A549 (cell line): ENCODE measurements around the gene CCDC124. TPM values are rescaled to one million over a fixed set of nuclear protein-coding genes. Genes with fewer than 3 reads are reported as not detected.

Experiments
- ATAC-seq, 2 experiments: fragments of 200-7000 bp in 1 of 2; fragments of >200 bp in 1 of 2; cut with Nextera tagmentation in 1 of 2; cut with Tn5 transposase in 1 of 2; 3 replicates each; pipeline versions ENCODE4 v1.8.0 to v1.9.1; 2018 to 2020; ENCODE audit warnings: mild to moderate bottlenecking in 1 of 2, moderate library complexity in 1 of 2
- CTCF ChIA-PET: fragments of 300-600 bp; sonication (Branson Sonifier 250); formaldehyde crosslinking; extraction: SDS; loops from one replicate; lab custom pipeline; 2021; ENCODE audit warnings: antibody characterized with exemption, inconsistent platforms; lab: Yijun Ruan, JAX
- POLR2A ChIA-PET: fragments of 350-600 bp; formaldehyde crosslinking; extraction: SDS; loops from one replicate; lab custom pipeline; 2021; ENCODE audit warnings: antibody characterized with exemption, inconsistent platforms; lab: Yijun Ruan, JAX
- DNase-seq, 2 experiments: peaks; one replicate each; pipeline versions ENCODE4 v3.0.0 to v3.0.0-alpha.2; 2011 to 2016; ENCODE audit warnings: low read depth in 1 of 2, low spot score in 1 of 2
- FAIRE-seq: peaks from 2 replicates; lab custom pipeline; 2011; peaks lifted over from hg19 to GRCh38; lab: Jason Lieb, UNC
- H3K27ac ChIP-seq, 2 experiments: fragments of >200 bp; sonication (Bioruptor Twin); formaldehyde crosslinking; 3 replicates each; pipeline ENCODE4 v1.5.1; 2016 to 2017
- H3K4me1 ChIP-seq: fragments of >200 bp; sonication (Bioruptor Twin); formaldehyde crosslinking; 3 replicates; pipeline ENCODE4 v1.6.1; 2016
- H3K4me2 ChIP-seq: fragments of >200 bp; sonication (Bioruptor Twin); formaldehyde crosslinking; 3 replicates; pipeline ENCODE4 v1.6.1; 2016
- H3K4me3 ChIP-seq: fragments of >200 bp; sonication (Bioruptor Twin); formaldehyde crosslinking; 3 replicates; pipeline ENCODE4 v1.5.1; 2016
- H3K9me3 ChIP-seq: fragments of >200 bp; sonication (Bioruptor Twin); formaldehyde crosslinking; 3 replicates; pipeline ENCODE4 v1.6.1; 2016
- CBX2 ChIP-seq: fragments of 200-600 bp; sonication (generic); IDR thresholded peaks from 2 replicates; pipeline ENCODE4 v1.6.1; 2016; ENCODE audit warnings: low read depth, mild to moderate bottlenecking, borderline replicate concordance
- CHD4 ChIP-seq: fragments of 200-600 bp; sonication (generic); IDR thresholded peaks from 2 replicates; pipeline ENCODE4 v1.6.1; 2016; ENCODE audit warnings: antibody characterized with exemption, mild to moderate bottlenecking, borderline replicate concordance
- FOSB ChIP-seq: fragments of 250-450 bp; sonication (Bioruptor Pico); IDR thresholded peaks from 2 replicates; pipeline ENCODE4 v1.5.0; 2020; ENCODE audit warnings: mild to moderate bottlenecking, moderate library complexity
- HDAC2 ChIP-seq: fragments of 200-600 bp; sonication (generic); IDR thresholded peaks from 2 replicates; pipeline ENCODE4 v1.6.1; 2016
- HEYL ChIP-seq: fragments of 250-450 bp; sonication (Bioruptor Pico); IDR thresholded peaks from 2 replicates; pipeline ENCODE4 v1.8.0; 2021; ENCODE audit warnings: mild to moderate bottlenecking, moderate library complexity
- HOXA7 ChIP-seq: fragments of 250-450 bp; sonication (Bioruptor Pico); IDR thresholded peaks from 2 replicates; pipeline ENCODE4 v1.5.0; 2020; ENCODE audit warnings: mild to moderate bottlenecking, moderate library complexity
- JUN ChIP-seq, 2 experiments: fragments of >200 bp; sonication (Bioruptor Twin); formaldehyde crosslinking; IDR thresholded peaks; 2 replicates in 1 of 2; 3 replicates in 1 of 2; pipeline ENCODE4 v1.6.1; 2016 to 2017
- JUNB ChIP-seq: fragments of >200 bp; sonication (Bioruptor Twin); formaldehyde crosslinking; IDR thresholded peaks from 2 replicates; pipeline ENCODE4 v1.6.1; 2016
- KDM1A ChIP-seq: fragments of 200-600 bp; sonication (generic); IDR thresholded peaks from 2 replicates; pipeline ENCODE4 v1.6.1; 2016; ENCODE audit warnings: low read depth, mild to moderate bottlenecking
- KDM5A ChIP-seq: fragments of 200-600 bp; sonication (generic); IDR thresholded peaks from 2 replicates; pipeline ENCODE4 v1.6.1; 2016; ENCODE audit warnings: antibody characterized with exemption, mild to moderate bottlenecking
- MAZ ChIP-seq: fragments of 150-350 bp; IDR thresholded peaks from 2 replicates; pipeline ENCODE4 v1.6.1; 2014; ENCODE audit warnings: antibody characterized with exemption, low read depth, low read length, borderline replicate concordance
- MYC ChIP-seq: IDR thresholded peaks from 2 replicates; pipeline ENCODE4 v1.6.1; 2012; ENCODE audit warnings: mild to moderate bottlenecking, inconsistent platforms, low read length, improper control_type of control experiment, borderline replicate concordance
- NFE2L2 ChIP-seq: fragments of 150-350 bp; conservative IDR thresholded peaks from 2 replicates; pipeline ENCODE4 v1.6.1; 2014; ENCODE audit warnings: low read length
- RARB ChIP-seq: fragments of 250-450 bp; sonication (Bioruptor Pico); IDR thresholded peaks from 2 replicates; pipeline ENCODE4 v1.8.0; 2021; ENCODE audit warnings: mild to moderate bottlenecking, moderate library complexity
- RFX5 ChIP-seq: fragments of 450-650 bp; IDR thresholded peaks from 2 replicates; pipeline ENCODE4 v1.7.1; 2014; ENCODE audit warnings: antibody characterized with exemption, mild to moderate bottlenecking, moderate library complexity
- RNF2 ChIP-seq: fragments of 200-600 bp; sonication (generic); IDR thresholded peaks from 2 replicates; pipeline ENCODE4 v1.6.1; 2016; ENCODE audit warnings: low read depth, mild to moderate bottlenecking, antibody characterized with exemption, moderate library complexity, borderline replicate concordance
- SREBF2 ChIP-seq: fragments of 450-650 bp; IDR thresholded peaks from 2 replicates; pipeline ENCODE4 v1.6.1; 2014; ENCODE audit warnings: mild to moderate bottlenecking, moderate library complexity
- TP53 ChIP-seq: fragments of 250-450 bp; sonication (Bioruptor Pico); IDR thresholded peaks from 2 replicates; pipeline ENCODE4 v1.5.0; 2021; ENCODE audit warnings: mild to moderate bottlenecking, moderate library complexity
- ZC3H11A ChIP-seq: fragments of 450-650 bp; IDR thresholded peaks from 2 replicates; pipeline ENCODE4 v1.6.1; 2014; ENCODE audit warnings: antibody characterized with exemption, mild to moderate bottlenecking
- ZNF302 ChIP-seq: fragments of 250-450 bp; sonication (Bioruptor Pico); IDR thresholded peaks from 2 replicates; pipeline ENCODE4 v1.9.0; 2021; ENCODE audit warnings: inconsistent platforms, mild to moderate bottlenecking, moderate library complexity
- WGBS: methylation state at CpG from one replicate; pipeline ENCODE4 v1.1.6; 2017; ENCODE audit errors: missing lambda C conversion rate; 5-methylcytosine and 5-hydroxymethylcytosine counted together
- polyA plus RNA-seq, 4 experiments: library from polyadenylated mRNA; depleted of rRNA in 3 of 4; stranded (reverse); fragments of >200 nt; fragmentation: RNase III in 1 of 4; extraction: RNeasy Plus Mini Kit Qiagen cat#74134 plus additional on column Dnase treatment in 1 of 4; gene quantifications; 2 replicates in 3 of 4; 3 replicates in 1 of 4; pipeline ENCODE4 v1.2.3, GENCODE V29; 2011 to 2017
- TF ChIP-seq, protein P1 (sequence below): fragments of 450-650 bp; IDR thresholded peaks from 2 replicates; pipeline ENCODE4 v1.6.1; 2014; ENCODE audit warnings: antibody characterized with exemption
- TF ChIP-seq, protein P2 (sequence below): fragments of >200 bp; sonication (Bioruptor Twin); formaldehyde crosslinking; IDR thresholded peaks from 3 replicates; pipeline ENCODE4 v1.5.1; 2016
- TF ChIP-seq, protein P3 (sequence below): fragments of 250-450 bp; sonication (Bioruptor Pico); IDR thresholded peaks from 2 replicates; pipeline ENCODE4 v1.5.0; 2021; ENCODE audit warnings: mild to moderate bottlenecking, moderate library complexity, borderline replicate concordance
- TF ChIP-seq, protein P4 (sequence below): fragments of 200-600 bp; sonication (generic); IDR thresholded peaks from 2 replicates; pipeline ENCODE4 v1.6.1; 2016; ENCODE audit warnings: antibody characterized with exemption, mild to moderate bottlenecking, moderate library complexity

CCDC124 gene
- polyA plus RNA-seq, 2 of the 4 experiments (the other 2 are of a cell fraction), result 35.4 to 113 TPM

DNA sequence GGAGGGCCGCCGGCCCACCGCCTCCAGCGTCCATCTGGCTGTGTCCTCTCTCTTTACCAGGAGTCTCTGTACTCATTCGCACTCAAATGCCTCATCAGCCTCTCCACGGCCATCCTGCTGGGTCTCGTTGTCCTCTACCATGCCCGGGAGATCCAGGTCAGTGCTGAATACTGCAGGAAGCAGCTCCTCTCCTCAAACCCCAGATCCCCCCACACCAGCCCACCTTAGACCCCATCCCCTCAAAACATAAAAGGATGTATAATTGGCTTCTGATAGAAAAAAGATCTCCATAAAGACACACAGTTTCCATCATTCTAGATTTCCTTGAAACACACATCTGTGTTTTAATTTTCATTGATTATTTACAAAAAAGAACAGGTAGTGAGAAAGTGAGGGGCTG lies 42.2 kb downstream of the CCDC124 start:
- Histone ChIP-seq H3K4me1 (no peaks in the 10 kb centered on the region), H3K4me2 (no peak overlapping the region), H3K4me3 (no peak overlapping the region), H3K27ac (no peak overlapping the region), H3K9me3 (no peaks in the 10 kb centered on the region)
- TF ChIP-seq CHD4 (no peak), HEYL (CRISPR knock-in tag) (no peak), SREBF2 (no peak), RNF2 (no peak), NFE2L2 (no peak)
- DNase-seq (no peak), FAIRE-seq (no peak), ATAC-seq (no peak)
- 90% methylated on average over 8 of the region's 8 CpGs for WGBS
- CTCF ChIA-PET, result interaction anchor here (1.1 to 2.5 kb wide), 5 partner anchors 23 to 43 kb away, joined by 3 to 7 read pairs (median 4); partner anchors contain the start of gene CCDC124
- POLR2A ChIA-PET, result no interaction called here

DNA sequence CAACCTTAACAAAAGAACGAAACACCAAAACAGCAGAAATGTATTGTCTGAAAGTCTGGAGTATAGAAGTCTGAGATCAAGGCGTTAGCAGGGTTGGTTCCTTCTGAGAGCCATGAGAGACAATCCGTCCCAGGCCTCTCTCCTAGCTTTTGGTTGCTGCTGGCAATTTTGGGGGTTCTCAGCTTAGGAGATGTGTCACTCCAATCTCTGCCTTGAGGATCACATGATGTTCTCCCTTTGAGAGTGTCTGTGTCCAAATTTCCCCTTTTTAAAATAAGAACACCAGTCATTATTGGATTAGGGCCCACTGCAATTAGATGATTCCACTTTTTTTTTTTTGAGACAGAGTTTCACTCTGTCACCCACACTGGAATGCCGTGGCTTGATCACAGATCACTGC lies 44.2 kb downstream of the CCDC124 start:
- CTCF ChIA-PET, result interaction anchor here (0.9 kb wide), 1 partner anchor 20 kb away, joined by 3 read pairs; no protein-coding TSS in a partner anchor

DNA sequence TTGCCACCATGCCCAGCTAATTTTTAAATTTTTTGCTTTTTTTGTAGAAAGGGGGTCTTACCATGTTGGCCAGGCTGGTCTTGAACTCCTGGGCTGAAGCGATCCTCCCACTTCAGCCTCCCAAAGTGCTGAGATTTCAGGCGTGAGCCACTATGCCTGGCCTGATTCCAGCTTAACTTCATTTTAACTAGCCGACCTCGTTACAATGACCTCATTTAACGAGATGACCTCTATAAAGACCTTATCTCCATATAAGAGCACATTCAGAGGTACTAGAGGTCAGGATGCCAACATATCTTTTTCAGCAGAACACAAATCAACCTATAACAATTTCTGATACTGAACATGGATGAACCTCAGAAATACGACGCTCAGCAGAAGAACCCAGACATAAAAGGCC lies 44.7 kb downstream of the CCDC124 start:
- Histone ChIP-seq H3K4me3 (no peak overlapping the region), H3K4me2 (no peak overlapping the region), H3K4me1 (no peaks in the 10 kb centered on the region), H3K27ac (no peak overlapping the region), H3K9me3 (no peaks in the 10 kb centered on the region)
- CTCF ChIA-PET, result interaction anchor here (0.9 kb wide), 1 partner anchor 20 kb away, joined by 3 read pairs; no protein-coding TSS in a partner anchor
- DNase-seq (no peak), ATAC-seq (no peak), FAIRE-seq (no peak)
- TF ChIP-seq KDM5A, result no peak
- TF ChIP-seq ZC3H11A, result no peak
- TF ChIP-seq FOSB (CRISPR knock-in tag), result no peak
- TF ChIP-seq, protein P1, sequence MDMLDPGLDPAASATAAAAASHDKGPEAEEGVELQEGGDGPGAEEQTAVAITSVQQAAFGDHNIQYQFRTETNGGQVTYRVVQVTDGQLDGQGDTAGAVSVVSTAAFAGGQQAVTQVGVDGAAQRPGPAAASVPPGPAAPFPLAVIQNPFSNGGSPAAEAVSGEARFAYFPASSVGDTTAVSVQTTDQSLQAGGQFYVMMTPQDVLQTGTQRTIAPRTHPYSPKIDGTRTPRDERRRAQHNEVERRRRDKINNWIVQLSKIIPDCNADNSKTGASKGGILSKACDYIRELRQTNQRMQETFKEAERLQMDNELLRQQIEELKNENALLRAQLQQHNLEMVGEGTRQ, result no peak
- TF ChIP-seq KDM1A, result no peak
- TF ChIP-seq HDAC2, result no peak
- no peak for TF ChIP-seq RARB (CRISPR knock-in tag)
- TF ChIP-seq JUNB, result no peak
- TF ChIP-seq MAZ, result no peak
- TF ChIP-seq, protein P2, sequence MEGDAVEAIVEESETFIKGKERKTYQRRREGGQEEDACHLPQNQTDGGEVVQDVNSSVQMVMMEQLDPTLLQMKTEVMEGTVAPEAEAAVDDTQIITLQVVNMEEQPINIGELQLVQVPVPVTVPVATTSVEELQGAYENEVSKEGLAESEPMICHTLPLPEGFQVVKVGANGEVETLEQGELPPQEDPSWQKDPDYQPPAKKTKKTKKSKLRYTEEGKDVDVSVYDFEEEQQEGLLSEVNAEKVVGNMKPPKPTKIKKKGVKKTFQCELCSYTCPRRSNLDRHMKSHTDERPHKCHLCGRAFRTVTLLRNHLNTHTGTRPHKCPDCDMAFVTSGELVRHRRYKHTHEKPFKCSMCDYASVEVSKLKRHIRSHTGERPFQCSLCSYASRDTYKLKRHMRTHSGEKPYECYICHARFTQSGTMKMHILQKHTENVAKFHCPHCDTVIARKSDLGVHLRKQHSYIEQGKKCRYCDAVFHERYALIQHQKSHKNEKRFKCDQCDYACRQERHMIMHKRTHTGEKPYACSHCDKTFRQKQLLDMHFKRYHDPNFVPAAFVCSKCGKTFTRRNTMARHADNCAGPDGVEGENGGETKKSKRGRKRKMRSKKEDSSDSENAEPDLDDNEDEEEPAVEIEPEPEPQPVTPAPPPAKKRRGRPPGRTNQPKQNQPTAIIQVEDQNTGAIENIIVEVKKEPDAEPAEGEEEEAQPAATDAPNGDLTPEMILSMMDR, result no peak
- POLR2A ChIA-PET, result no interaction called here
- WGBS, result 84% methylated on average over 7 of the region's 7 CpGs

More for the DNA sequence above, 44.2 kb downstream of the CCDC124 start:
- ATAC-seq (no peak), DNase-seq (no peak), FAIRE-seq (no peak)
- TF ChIP-seq MYC (no peak), TP53 (no peak), RFX5 (no peak), RNF2 (no peak), CBX2 (no peak), HOXA7 (CRISPR knock-in tag) (no peak), RARB (CRISPR knock-in tag) (no peak), ZNF302 (CRISPR knock-in tag) (no peak), HDAC2 (no peak), KDM1A (no peak), JUN (IDR thresholded peaks at IDR 0.05) (no peak)
- TF ChIP-seq, protein P3, sequence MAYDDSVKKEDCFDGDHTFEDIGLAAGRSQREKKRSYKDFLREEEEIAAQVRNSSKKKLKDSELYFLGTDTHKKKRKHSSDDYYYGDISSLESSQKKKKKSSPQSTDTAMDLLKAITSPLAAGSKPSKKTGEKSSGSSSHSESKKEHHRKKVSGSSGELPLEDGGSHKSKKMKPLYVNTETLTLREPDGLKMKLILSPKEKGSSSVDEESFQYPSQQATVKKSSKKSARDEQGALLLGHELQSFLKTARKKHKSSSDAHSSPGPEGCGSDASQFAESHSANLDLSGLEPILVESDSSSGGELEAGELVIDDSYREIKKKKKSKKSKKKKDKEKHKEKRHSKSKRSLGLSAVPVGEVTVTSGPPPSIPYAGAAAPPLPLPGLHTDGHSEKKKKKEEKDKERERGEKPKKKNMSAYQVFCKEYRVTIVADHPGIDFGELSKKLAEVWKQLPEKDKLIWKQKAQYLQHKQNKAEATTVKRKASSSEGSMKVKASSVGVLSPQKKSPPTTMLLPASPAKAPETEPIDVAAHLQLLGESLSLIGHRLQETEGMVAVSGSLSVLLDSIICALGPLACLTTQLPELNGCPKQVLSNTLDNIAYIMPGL (CRISPR knock-in tag), result no peak
- TF ChIP-seq, protein P4, sequence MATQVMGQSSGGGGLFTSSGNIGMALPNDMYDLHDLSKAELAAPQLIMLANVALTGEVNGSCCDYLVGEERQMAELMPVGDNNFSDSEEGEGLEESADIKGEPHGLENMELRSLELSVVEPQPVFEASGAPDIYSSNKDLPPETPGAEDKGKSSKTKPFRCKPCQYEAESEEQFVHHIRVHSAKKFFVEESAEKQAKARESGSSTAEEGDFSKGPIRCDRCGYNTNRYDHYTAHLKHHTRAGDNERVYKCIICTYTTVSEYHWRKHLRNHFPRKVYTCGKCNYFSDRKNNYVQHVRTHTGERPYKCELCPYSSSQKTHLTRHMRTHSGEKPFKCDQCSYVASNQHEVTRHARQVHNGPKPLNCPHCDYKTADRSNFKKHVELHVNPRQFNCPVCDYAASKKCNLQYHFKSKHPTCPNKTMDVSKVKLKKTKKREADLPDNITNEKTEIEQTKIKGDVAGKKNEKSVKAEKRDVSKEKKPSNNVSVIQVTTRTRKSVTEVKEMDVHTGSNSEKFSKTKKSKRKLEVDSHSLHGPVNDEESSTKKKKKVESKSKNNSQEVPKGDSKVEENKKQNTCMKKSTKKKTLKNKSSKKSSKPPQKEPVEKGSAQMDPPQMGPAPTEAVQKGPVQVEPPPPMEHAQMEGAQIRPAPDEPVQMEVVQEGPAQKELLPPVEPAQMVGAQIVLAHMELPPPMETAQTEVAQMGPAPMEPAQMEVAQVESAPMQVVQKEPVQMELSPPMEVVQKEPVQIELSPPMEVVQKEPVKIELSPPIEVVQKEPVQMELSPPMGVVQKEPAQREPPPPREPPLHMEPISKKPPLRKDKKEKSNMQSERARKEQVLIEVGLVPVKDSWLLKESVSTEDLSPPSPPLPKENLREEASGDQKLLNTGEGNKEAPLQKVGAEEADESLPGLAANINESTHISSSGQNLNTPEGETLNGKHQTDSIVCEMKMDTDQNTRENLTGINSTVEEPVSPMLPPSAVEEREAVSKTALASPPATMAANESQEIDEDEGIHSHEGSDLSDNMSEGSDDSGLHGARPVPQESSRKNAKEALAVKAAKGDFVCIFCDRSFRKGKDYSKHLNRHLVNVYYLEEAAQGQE, result no peak
- no peak overlapping the region for H3K27ac ChIP-seq
- WGBS, result 93% methylated on average over 4 of the region's 4 CpGs
- H3K4me3 ChIP-seq, result no peak overlapping the region
- POLR2A ChIA-PET, result no interaction called here
- H3K9me3 ChIP-seq, result no peaks in the 10 kb centered on the region
- H3K4me2 ChIP-seq, result no peak overlapping the region
- H3K4me1 ChIP-seq, result no peaks in the 10 kb centered on the region
